MG63 (cell line): ENCODE data around the gene TRIM38. TPM values are rescaled to one million over a fixed set of nuclear protein-coding genes. Genes with fewer than 3 reads are reported as not detected.

Experiments
- total RNA-seq: library from RNA; depleted of rRNA; stranded (reverse); fragments of >200 nt; shearing (Covaris generic); gene quantifications from 2 replicates; pipeline ENCODE4 v1.2.3, GENCODE V29; 2014; ENCODE audit warnings: low replicate concordance; rRNA removed

The TRIM38 gene
- total RNA-seq, 1 experiment from 2014 or later, result 1.8 TPM

Other genes starting within 250 kb of the TRIM38 start
- gene SLC17A4, start 208.1 kb upstream of the TRIM38 start, total RNA-seq, result not detected in 2 replicates
- not detected in 2 replicates for gene SLC17A1, start 130.8 kb upstream of the TRIM38 start, total RNA-seq
- 0.86 TPM in 1 of 2 replicates, not detected in the other for gene SLC17A3, start 88.6 kb upstream of the TRIM38 start, total RNA-seq
- gene SLC17A2, start 32.1 kb upstream of the TRIM38 start, total RNA-seq, result not detected in 2 replicates
- 7.7 and 9.1 TPM in 2 replicates for gene HFE, start 124.6 kb downstream of the TRIM38 start, total RNA-seq